Tibial nerve (tissue), 4 donors: Measurements from ENCODE around the gene NKAIN2. TPM values are rescaled to one million over a fixed set of nuclear protein-coding genes. Genes with fewer than 3 reads are reported as not detected.

Experiments used
- DNase-seq, 2 donors: peaks; one replicate each; pipeline ENCODE4 v3.0.0-alpha.2; 2019; ENCODE audit warnings: low spot score in 2 of 2
- H3K27ac ChIP-seq, 4 donors: fragments of 200-600 bp; sonication (generic) in 3 of 4; one replicate each; pipeline ENCODE4 v1.5.1; 2017 to 2019; ENCODE audit warnings: mild to moderate bottlenecking in 1 of 4
- H3K27me3 ChIP-seq, 2 donors: fragments of 200-600 bp; sonication (generic) in 1 of 2; one replicate each; pipeline versions ENCODE4 v1.5.1 to v1.6.0; 2017 to 2019
- H3K36me3 ChIP-seq, 3 donors: fragments of 200-600 bp; sonication (generic); one replicate each; pipeline ENCODE4 v1.5.1; 2018 to 2019
- H3K4me1 ChIP-seq, 4 donors: fragments of 200-600 bp; sonication (generic) in 3 of 4; one replicate each; pipeline ENCODE4 v1.5.1; 2017 to 2019
- H3K4me3 ChIP-seq, 4 donors: fragments of 200-600 bp; sonication (generic) in 3 of 4; one replicate each; pipeline ENCODE4 v1.5.1; 2017 to 2019; ENCODE audit warnings: mild to moderate bottlenecking in 1 of 4, moderate library complexity in 1 of 4
- H3K9me3 ChIP-seq, 4 donors: fragments of 200-600 bp; sonication (generic) in 3 of 4; one replicate each; pipeline ENCODE4 v1.5.1; 2017 to 2019
- EP300 ChIP-seq, 2 donors: sonication (generic); formaldehyde crosslinking; IDR thresholded peaks; one replicate each; pipeline ENCODE4 v1.6.1; 2017; ENCODE audit warnings: antibody characterized with exemption in 2 of 2, mild to moderate bottlenecking in 1 of 2
- POLR2A ChIP-seq, 2 donors: fragments of 450-650 bp; IDR thresholded peaks; one replicate each; pipeline ENCODE4 v1.6.1; 2017; ENCODE audit warnings: antibody characterized with exemption in 2 of 2, mild to moderate bottlenecking in 2 of 2, moderate library complexity in 2 of 2
- WGBS, 2 donors: methylation state at CpG; one replicate each; pipeline ENCODE4 v1.1.5; 2018; 5-methylcytosine and 5-hydroxymethylcytosine counted together
- total RNA-seq, 4 donors: library from RNA; depleted of rRNA; stranded (reverse); fragments of >200 nt; gene quantifications; one replicate each; pipeline ENCODE4 v1.1.0, GENCODE V29; 2016
- TF ChIP-seq, protein P1 (sequence below), 5 experiments: fragments of 200-600 bp in 3 of 5; fragments of 450-650 bp in 2 of 5; sonication (generic) in 3 of 5; IDR thresholded peaks; one replicate each; pipeline ENCODE4 v1.5.1; 2016 to 2019; ENCODE audit warnings: antibody characterized with exemption in 5 of 5, mild to moderate bottlenecking in 3 of 5, moderate library complexity in 2 of 5

Gene NKAIN2
- total RNA-seq, 4 donors from 2014 or later, result 8.1 to 20.8 (median 15.2) TPM

DNA sequence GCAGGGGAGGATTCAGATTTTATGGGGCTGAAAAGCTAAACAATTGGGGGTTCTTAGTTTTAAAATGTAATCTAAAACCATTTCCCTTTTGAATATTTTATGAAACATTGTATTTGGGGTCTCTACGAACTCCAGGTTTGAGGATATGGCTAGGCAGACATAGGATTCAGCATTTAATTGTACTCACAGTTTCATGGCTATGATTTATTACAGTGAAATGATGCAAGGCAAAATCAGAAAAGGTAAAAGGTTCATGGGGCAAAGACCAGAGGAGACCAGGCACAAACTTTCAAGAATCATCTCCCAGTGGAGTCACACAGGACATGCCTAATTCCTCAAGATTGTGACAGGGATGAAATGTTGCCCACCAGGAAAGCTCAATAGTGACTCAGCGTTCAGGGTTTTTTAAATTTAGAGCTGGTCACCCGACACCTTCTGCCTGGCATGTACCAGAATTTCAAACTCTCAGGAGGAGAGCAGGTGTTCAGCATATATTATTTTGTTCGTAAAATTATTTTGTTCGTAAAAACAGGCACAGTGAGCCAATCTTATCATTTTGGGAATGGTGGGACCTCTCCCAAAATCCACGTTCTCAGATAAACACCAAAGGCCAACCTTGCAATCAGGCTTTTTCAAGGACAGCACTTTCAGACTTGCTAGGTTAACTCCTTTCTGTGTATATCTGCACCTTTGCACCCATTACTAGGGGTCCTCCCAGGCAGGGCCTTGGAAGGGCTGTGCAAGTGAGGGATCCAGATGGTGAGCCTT lies 270.3 kb downstream of the NKAIN2 start:
- 88 to 90% methylated on average over 6 of the region's 6 CpGs for WGBS, 2 donors

DNA sequence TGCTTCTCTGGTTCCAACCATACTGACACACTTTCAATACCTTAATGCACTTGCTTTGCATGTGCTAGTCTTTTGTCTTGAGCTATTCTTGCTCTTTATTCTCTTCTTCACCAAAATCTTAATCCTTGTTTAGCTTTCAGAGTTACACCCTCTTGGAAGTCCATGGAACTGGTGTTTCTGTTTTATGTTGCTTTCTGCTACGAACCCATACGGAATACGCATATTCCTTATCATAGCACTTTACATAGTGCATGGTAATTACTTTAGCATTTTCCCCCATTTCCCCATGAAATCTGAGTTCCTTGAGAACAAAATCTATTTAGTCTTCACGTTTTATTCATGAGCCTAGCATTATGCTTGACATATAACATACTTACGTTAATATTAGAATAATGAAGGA lies 270.9 kb downstream of the NKAIN2 start:
- no peak for DNase-seq
- H3K9me3 ChIP-seq, result no peaks in the 10 kb centered on the region
- H3K27ac ChIP-seq, result no peak overlapping the region
- 95% methylated on average over 5 of the region's 5 CpGs for WGBS, 2 donors
- peaks cover 0 to 2% (median 0%) of the 10 kb centered on the region in 4 donors for H3K4me1 ChIP-seq
- TF ChIP-seq, protein P1, sequence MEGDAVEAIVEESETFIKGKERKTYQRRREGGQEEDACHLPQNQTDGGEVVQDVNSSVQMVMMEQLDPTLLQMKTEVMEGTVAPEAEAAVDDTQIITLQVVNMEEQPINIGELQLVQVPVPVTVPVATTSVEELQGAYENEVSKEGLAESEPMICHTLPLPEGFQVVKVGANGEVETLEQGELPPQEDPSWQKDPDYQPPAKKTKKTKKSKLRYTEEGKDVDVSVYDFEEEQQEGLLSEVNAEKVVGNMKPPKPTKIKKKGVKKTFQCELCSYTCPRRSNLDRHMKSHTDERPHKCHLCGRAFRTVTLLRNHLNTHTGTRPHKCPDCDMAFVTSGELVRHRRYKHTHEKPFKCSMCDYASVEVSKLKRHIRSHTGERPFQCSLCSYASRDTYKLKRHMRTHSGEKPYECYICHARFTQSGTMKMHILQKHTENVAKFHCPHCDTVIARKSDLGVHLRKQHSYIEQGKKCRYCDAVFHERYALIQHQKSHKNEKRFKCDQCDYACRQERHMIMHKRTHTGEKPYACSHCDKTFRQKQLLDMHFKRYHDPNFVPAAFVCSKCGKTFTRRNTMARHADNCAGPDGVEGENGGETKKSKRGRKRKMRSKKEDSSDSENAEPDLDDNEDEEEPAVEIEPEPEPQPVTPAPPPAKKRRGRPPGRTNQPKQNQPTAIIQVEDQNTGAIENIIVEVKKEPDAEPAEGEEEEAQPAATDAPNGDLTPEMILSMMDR (IDR thresholded peaks at IDR 0.05), result no peak
- no peak for TF ChIP-seq EP300 (IDR thresholded peaks at IDR 0.05)
- TF ChIP-seq POLR2A (IDR thresholded peaks at IDR 0.05), result no peak
- H3K36me3 ChIP-seq, result no peaks in the 10 kb centered on the region
- H3K27me3 ChIP-seq, result no peaks in the 10 kb centered on the region
- H3K4me3 ChIP-seq, result no peak overlapping the region

More for the DNA sequence above, 270.3 kb downstream of the NKAIN2 start:
- TF ChIP-seq EP300 (IDR thresholded peaks at IDR 0.05), result no peak
- TF ChIP-seq, protein P1 (IDR thresholded peaks at IDR 0.05), result no peak
- no peak for TF ChIP-seq POLR2A (IDR thresholded peaks at IDR 0.05)
- DNase-seq, result no peak
- H3K9me3 ChIP-seq, result no peaks in the 10 kb centered on the region
- no peak overlapping the region for H3K4me3 ChIP-seq
- no peaks in the 10 kb centered on the region for H3K36me3 ChIP-seq
- H3K4me1 ChIP-seq, result no peaks in the 10 kb centered on the region
- H3K27me3 ChIP-seq, result no peaks in the 10 kb centered on the region
- H3K27ac ChIP-seq, result no peak overlapping the region

DNA sequence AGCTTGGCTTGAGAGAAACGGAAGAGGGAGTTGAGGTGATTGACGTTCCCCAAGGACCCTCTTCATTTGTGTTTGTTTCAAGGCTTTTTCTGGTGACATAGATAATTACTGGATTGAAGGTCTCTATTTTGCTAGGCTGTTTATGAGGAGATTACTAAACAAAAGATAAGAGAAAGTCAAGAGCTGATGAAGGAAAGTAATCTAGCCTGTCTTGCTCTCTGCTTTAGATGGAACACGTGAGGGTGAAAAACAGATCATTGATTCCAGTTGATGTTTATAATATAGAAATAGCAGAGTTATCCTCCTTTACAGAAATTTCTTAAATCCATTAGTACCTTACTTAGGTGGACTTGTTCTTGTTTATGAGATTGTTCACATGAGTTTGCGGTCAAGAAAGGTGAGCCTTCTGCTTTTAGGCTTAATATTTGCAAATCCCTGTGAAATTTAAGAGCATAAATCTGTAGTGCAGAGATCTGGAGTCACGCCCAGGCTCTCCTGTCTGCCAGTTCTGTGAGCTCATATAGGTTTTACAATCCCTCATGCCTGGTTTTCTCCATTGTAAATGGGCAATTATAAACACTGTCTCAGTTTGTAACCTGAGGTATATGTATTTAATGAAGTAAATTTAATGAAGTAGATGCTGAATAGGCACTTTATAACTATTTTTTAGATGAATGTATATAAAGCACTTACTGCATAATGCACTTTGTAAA lies 272.8 kb downstream of the NKAIN2 start:
- DNase-seq, result no peak
- 60 to 67% methylated on average over 5 of the region's 5 CpGs for WGBS, 2 donors
- H3K36me3 ChIP-seq, result no peaks in the 10 kb centered on the region
- TF ChIP-seq EP300 (IDR thresholded peaks at IDR 0.05) (no peak), POLR2A (IDR thresholded peaks at IDR 0.05) (no peak)
- TF ChIP-seq, protein P1 (IDR thresholded peaks at IDR 0.05), result no peak
- no peak overlapping the region for H3K4me3 ChIP-seq
- no peak overlapping the region for H3K27ac ChIP-seq
- no peaks in the 10 kb centered on the region for H3K27me3 ChIP-seq
- H3K9me3 ChIP-seq, result no peaks in the 10 kb centered on the region
- peaks cover 0 to 10% (median 0%) of the 10 kb centered on the region in 4 donors for H3K4me1 ChIP-seq

DNA sequence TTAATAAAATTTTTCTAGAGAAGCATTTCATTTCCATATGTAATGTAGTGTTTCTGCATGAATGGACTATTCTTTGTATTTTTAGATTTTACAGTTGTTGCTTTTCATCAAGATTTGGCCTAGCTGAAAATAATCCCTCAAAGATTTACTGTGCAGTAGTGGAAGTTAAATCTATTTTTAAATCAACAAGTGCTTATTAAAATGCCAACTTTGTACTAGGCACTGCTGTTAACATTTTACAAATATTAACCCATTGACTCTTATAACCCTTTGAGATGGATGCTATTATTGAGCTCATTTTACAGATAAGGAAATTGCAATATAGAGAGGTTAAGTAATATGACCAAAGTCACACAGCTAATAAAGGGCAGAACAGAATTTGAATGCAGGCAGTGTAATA lies 274.5 kb downstream of the NKAIN2 start:
- no peaks in the 10 kb centered on the region for H3K36me3 ChIP-seq
- H3K27ac ChIP-seq, result no peak overlapping the region
- H3K27me3 ChIP-seq, result no peaks in the 10 kb centered on the region
- H3K4me3 ChIP-seq, result no peak overlapping the region
- H3K9me3 ChIP-seq, result no peaks in the 10 kb centered on the region
- TF ChIP-seq POLR2A (IDR thresholded peaks at IDR 0.05), result no peak
- TF ChIP-seq, protein P1 (IDR thresholded peaks at IDR 0.05), result no peak
- TF ChIP-seq EP300 (IDR thresholded peaks at IDR 0.05), result no peak
- peaks cover 0 to 10% (median 0%) of the 10 kb centered on the region in 4 donors for H3K4me1 ChIP-seq
- no peak for DNase-seq

DNA sequence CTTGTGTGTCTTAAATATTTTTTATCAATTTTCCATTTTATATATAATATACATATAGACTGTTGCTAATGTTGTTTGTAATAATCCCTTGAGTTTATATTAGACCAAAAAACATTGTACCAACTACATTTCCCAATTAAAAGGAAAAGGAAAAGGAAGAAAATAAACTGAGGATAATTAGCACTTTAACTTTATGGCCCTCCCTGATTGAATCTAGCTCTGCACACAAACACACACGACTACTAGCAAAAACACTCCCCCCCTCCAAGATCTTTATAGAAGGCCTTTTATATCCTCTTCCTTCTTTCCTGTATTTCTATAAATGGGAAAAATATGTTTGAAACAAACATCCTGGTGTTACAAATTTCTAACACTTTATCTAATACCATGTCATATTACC lies 276.8 kb downstream of the NKAIN2 start:
- Histone ChIP-seq H3K4me3 (no peak overlapping the region), H3K9me3 (no peaks in the 10 kb centered on the region), H3K27ac (no peak overlapping the region), H3K27me3 (no peaks in the 10 kb centered on the region), H3K36me3 (no peaks in the 10 kb centered on the region), H3K4me1 (peaks cover 0 to 10% (median 0%) of the 10 kb centered on the region in 4 donors)
- 26 to 31% methylated on average over 1 of the region's 1 CpG for WGBS, 2 donors
- DNase-seq, result no peak
- TF ChIP-seq POLR2A (IDR thresholded peaks at IDR 0.05) (no peak), EP300 (IDR thresholded peaks at IDR 0.05) (no peak)
- TF ChIP-seq, protein P1 (IDR thresholded peaks at IDR 0.05), result no peak
